Lung (tissue), 12 donors: ENCODE measurements around the gene CYP2E1. TPM values are rescaled to one million over a fixed set of nuclear protein-coding genes. Genes with fewer than 3 reads are reported as not detected.

Experiments used
- ATAC-seq: fragments of 200-7000 bp; cut with Tn5 transposase; one replicate; pipeline ENCODE4 v1.9.1; 2020; ENCODE audit warnings: moderate number of reproducible peaks; ENCODE audit not compliant: insufficient read depth, low FRiP score
- DNase-seq, 3 donors: peaks; one replicate each; pipeline ENCODE4 v3.0.0-alpha.2; 2013 to 2017
- H3K27ac ChIP-seq, 2 donors: one replicate each; pipeline ENCODE4 v1.5.1; 2013; ENCODE audit warnings: mild to moderate bottlenecking in 2 of 2, moderate library complexity in 2 of 2, control low read depth in 1 of 2, inconsistent platforms in 1 of 2, low read depth in 1 of 2, low read length in 1 of 2
- H3K27me3 ChIP-seq, 3 donors: one replicate each; pipeline ENCODE4 v1.5.1; 2013; ENCODE audit warnings: low read length in 2 of 3; ENCODE audit not compliant: control insufficient read depth in 3 of 3, insufficient read depth in 3 of 3
- H3K36me3 ChIP-seq, 4 donors: one replicate each; pipeline ENCODE4 v1.5.1; 2013; ENCODE audit warnings: low read length in 4 of 4, mild to moderate bottlenecking in 1 of 4, moderate library complexity in 1 of 4; ENCODE audit not compliant: control insufficient read depth in 4 of 4, insufficient read depth in 4 of 4
- H3K4me1 ChIP-seq, 5 donors: one replicate each; pipeline ENCODE4 v1.5.1; 2013; ENCODE audit warnings: low read length in 5 of 5, mild to moderate bottlenecking in 2 of 5, moderate library complexity in 1 of 5; ENCODE audit not compliant: control insufficient read depth in 5 of 5, insufficient read depth in 5 of 5
- H3K4me3 ChIP-seq: one replicate; pipeline ENCODE4 v1.5.1; 2013; ENCODE audit warnings: mild to moderate bottlenecking, control low read depth, moderate library complexity
- H3K9ac ChIP-seq, 2 donors: one replicate each; pipeline ENCODE4 v1.5.1; 2013; ENCODE audit warnings: low read length in 2 of 2, control low read depth in 1 of 2; ENCODE audit not compliant: insufficient read depth in 1 of 2
- H3K9me3 ChIP-seq, 4 donors: one replicate each; pipeline ENCODE4 v1.5.1; 2013; ENCODE audit warnings: low read length in 3 of 4, mild to moderate bottlenecking in 1 of 4, moderate library complexity in 1 of 4; ENCODE audit not compliant: control insufficient read depth in 4 of 4, insufficient read depth in 3 of 4
- WGBS, 2 donors: extraction: QIAGEN DNeasy Blood & Tissue Kit; methylation state at CpG; one replicate each; pipeline ENCODE4 v1.1.7; 2013; 5-methylcytosine and 5-hydroxymethylcytosine counted together
- polyA plus RNA-seq, 2 donors: library from polyadenylated mRNA; stranded (reverse); fragments of 200-250 nt; gene quantifications; one replicate each; pipeline ENCODE4 v1.2.1, GENCODE V29; 2013
- total RNA-seq, 2 donors: library from RNA; depleted of rRNA in 1 of 2; stranded (reverse); fragments of >200 nt in 1 of 2; gene quantifications; one replicate each; pipeline ENCODE4 v1.2.1, GENCODE V29; 2014 to 2021
- TF ChIP-seq, protein P1 (sequence below): IDR thresholded peaks from 2 replicates; pipeline ENCODE4 v1.5.1; 2012; ENCODE audit warnings: mild to moderate bottlenecking; ENCODE audit errors: control extremely low read depth, extremely low read depth
- donor health status: control.
- donor health status: control.
- donor health status: Bipolar disorder and iron deficiency.
- donor health status: healthy.
- donor health status: DM: yes; HTN: yes; CAD: no.

Gene CYP2E1
- total and polyA plus RNA-seq, 4 donors, result 0.26 to 1.9 (median 1.1) TPM

- no peaks in the 10 kb centered on the region for H3K4me1 ChIP-seq
- DNase-seq, result no peak
- TF ChIP-seq, protein P1, sequence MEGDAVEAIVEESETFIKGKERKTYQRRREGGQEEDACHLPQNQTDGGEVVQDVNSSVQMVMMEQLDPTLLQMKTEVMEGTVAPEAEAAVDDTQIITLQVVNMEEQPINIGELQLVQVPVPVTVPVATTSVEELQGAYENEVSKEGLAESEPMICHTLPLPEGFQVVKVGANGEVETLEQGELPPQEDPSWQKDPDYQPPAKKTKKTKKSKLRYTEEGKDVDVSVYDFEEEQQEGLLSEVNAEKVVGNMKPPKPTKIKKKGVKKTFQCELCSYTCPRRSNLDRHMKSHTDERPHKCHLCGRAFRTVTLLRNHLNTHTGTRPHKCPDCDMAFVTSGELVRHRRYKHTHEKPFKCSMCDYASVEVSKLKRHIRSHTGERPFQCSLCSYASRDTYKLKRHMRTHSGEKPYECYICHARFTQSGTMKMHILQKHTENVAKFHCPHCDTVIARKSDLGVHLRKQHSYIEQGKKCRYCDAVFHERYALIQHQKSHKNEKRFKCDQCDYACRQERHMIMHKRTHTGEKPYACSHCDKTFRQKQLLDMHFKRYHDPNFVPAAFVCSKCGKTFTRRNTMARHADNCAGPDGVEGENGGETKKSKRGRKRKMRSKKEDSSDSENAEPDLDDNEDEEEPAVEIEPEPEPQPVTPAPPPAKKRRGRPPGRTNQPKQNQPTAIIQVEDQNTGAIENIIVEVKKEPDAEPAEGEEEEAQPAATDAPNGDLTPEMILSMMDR, result no peak
These were observed 28.4 kb downstream of the CYP2E1 start for GRCh38 chr10:133555521-133555920.

GRCh38 chr10:133557381-133557780 lies 30.2 kb downstream of the CYP2E1 start:
- no peaks in the 10 kb centered on the region for H3K36me3 ChIP-seq
- H3K27me3 ChIP-seq, result peaks cover 0 to 2% (median 0%) of the 10 kb centered on the region in 3 donors
- TF ChIP-seq, protein P1, result no peak
- ATAC-seq (no peak), DNase-seq (no peak)
- no peaks in the 10 kb centered on the region for H3K4me1 ChIP-seq
- no peak overlapping the region for H3K27ac ChIP-seq
- WGBS, 2 donors, result 50 to 58% methylated on average over 3 of the region's 3 CpGs
- H3K4me3 ChIP-seq, result no peak overlapping the region
- H3K9me3 ChIP-seq, result peaks cover 0 to 18% (median 0%) of the 10 kb centered on the region in 4 donors
- H3K9ac ChIP-seq, result no peak overlapping the region

More at GRCh38 chr10:133555521-133555920, 28.4 kb downstream of the CYP2E1 start:
- Histone ChIP-seq H3K9ac (no peak overlapping the region), H3K27ac (no peak overlapping the region), H3K27me3 (peaks cover 0 to 2% (median 0%) of the 10 kb centered on the region in 3 donors), H3K36me3 (no peaks in the 10 kb centered on the region), H3K4me3 (no peak overlapping the region), H3K9me3 (peaks cover 0 to 25% (median 0%) of the 10 kb centered on the region in 4 donors)
- ATAC-seq, result no peak
- WGBS, 2 donors, result 59 to 68% methylated on average over 8 of the region's 8 CpGs

GRCh38 chr10:133559216-133559615 lies 32.1 kb downstream of the CYP2E1 start:
- no peak for ATAC-seq
- TF ChIP-seq, protein P1, result no peak
- Histone ChIP-seq H3K9me3 (peaks cover 0 to 13% (median 1%) of the 10 kb centered on the region in 4 donors), H3K4me3 (no peak overlapping the region), H3K27ac (no peak overlapping the region), H3K9ac (no peak overlapping the region), H3K27me3 (peaks cover 0 to 2% (median 0%) of the 10 kb centered on the region in 3 donors), H3K36me3 (no peaks in the 10 kb centered on the region), H3K4me1 (no peaks in the 10 kb centered on the region)
- 86 to 93% methylated on average over 11 of the region's 11 CpGs for WGBS, 2 donors
- no peak for DNase-seq

GRCh38 chr10:133564816-133565215 lies 37.7 kb downstream of the CYP2E1 start:
- Histone ChIP-seq H3K4me3 (no peak overlapping the region), H3K27me3 (no peaks in the 10 kb centered on the region), H3K4me1 (no peaks in the 10 kb centered on the region), H3K36me3 (no peaks in the 10 kb centered on the region), H3K27ac (no peak overlapping the region), H3K9ac (no peak overlapping the region), H3K9me3 (peaks cover 0 to 25% (median 2%) of the 10 kb centered on the region in 4 donors)
- DNase-seq (no peak), ATAC-seq (no peak)
- 90% methylated on average over 12 of the region's 12 CpGs for WGBS, 2 donors
- TF ChIP-seq, protein P1, result no peak
